PC-9 (cell line): ENCODE results near the gene SPRTN.

Experiments
- EZH2 ChIP-seq: fragments of 200-600 bp; sonication (generic); IDR thresholded peaks from 2 replicates; pipeline ENCODE4 v1.8.0; 2017; ENCODE audit warnings: antibody characterized with exemption, low read depth
- TF ChIP-seq, protein P1 (sequence below): fragments of 200-600 bp; sonication (generic); conservative IDR thresholded peaks from 2 replicates; pipeline ENCODE4 v1.6.1; 2017; ENCODE audit warnings: mixed run types, antibody characterized with exemption, mild to moderate bottlenecking, moderate library complexity

DNA sequence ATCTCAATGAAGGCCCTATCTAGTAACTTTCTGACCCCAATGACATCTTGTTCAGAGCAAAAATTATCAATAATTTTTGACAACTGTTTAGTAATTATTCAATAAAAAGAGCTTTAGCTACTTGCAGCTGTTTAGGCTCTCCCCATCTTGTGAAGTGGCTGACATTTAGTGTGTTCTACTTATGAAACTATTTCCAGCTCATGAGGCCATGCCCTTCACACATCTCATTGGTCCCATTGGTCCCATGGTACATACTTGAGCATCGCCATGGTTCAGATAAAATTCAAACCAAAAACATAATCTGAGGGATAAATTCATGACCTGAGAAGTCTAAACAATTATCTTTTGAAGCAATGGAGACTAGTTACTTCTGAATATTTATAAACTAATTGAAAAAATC lies 24.2 kb downstream of the SPRTN start:
- TF ChIP-seq, protein P1, sequence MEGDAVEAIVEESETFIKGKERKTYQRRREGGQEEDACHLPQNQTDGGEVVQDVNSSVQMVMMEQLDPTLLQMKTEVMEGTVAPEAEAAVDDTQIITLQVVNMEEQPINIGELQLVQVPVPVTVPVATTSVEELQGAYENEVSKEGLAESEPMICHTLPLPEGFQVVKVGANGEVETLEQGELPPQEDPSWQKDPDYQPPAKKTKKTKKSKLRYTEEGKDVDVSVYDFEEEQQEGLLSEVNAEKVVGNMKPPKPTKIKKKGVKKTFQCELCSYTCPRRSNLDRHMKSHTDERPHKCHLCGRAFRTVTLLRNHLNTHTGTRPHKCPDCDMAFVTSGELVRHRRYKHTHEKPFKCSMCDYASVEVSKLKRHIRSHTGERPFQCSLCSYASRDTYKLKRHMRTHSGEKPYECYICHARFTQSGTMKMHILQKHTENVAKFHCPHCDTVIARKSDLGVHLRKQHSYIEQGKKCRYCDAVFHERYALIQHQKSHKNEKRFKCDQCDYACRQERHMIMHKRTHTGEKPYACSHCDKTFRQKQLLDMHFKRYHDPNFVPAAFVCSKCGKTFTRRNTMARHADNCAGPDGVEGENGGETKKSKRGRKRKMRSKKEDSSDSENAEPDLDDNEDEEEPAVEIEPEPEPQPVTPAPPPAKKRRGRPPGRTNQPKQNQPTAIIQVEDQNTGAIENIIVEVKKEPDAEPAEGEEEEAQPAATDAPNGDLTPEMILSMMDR = no peak
- no peak for TF ChIP-seq EZH2
